ENCODE data around the gene PRIMA1. TPM values are rescaled to one million over a fixed set of nuclear protein-coding genes. Genes with fewer than 3 reads are reported as not detected.

PRIMA1 gene
- total RNA-seq, 1 experiment from 2014 or later: 1.0 TPM

DNA sequence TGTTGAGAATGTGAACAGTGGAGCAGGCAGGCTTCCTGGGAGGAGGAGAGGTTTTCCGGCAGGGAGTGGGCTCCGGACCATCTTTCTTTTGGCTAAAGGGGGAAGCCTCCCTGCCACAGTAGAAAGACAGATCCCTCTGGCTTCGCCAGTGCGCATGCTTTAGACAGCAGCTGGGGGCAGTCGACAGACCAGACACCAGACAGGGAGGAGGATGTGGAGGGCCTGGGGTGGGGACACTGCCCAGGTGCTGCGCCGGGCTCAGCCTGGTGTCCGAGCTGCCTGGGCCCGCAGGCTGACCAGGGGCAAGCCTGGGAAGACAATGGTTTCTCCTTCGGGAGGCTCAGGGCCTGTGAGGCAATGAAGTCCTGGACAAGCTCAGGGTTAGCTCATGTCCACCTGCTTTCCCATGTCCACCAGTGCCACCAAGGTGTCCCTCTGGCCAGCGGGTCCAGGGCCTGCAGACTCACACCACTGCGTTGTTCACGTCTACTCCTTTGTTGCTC lies 67.3 kb downstream of the PRIMA1 start:
- Mint-ChIP-seq H3K27me3 (ENCODE audit: insufficient read depth, unreplicated experiment) (no peaks in the 10 kb centered on the region), H3K36me3 (ENCODE audit: insufficient read depth, unreplicated experiment) (no peaks in the 10 kb centered on the region), H3K9me3 (ENCODE audit: unreplicated experiment) (no peaks in the 10 kb centered on the region), H3K4me3 (ENCODE audit: unreplicated experiment) (no peak overlapping the region), H3K4me1 (ENCODE audit: low read depth, unreplicated experiment) (no peaks in the 10 kb centered on the region), H3K27ac (ENCODE audit: unreplicated experiment) (no peak overlapping the region)
- ChIA-PET CTCF (no interaction called here), POLR2A (no interaction called here)
- TF ChIP-seq, protein P1, sequence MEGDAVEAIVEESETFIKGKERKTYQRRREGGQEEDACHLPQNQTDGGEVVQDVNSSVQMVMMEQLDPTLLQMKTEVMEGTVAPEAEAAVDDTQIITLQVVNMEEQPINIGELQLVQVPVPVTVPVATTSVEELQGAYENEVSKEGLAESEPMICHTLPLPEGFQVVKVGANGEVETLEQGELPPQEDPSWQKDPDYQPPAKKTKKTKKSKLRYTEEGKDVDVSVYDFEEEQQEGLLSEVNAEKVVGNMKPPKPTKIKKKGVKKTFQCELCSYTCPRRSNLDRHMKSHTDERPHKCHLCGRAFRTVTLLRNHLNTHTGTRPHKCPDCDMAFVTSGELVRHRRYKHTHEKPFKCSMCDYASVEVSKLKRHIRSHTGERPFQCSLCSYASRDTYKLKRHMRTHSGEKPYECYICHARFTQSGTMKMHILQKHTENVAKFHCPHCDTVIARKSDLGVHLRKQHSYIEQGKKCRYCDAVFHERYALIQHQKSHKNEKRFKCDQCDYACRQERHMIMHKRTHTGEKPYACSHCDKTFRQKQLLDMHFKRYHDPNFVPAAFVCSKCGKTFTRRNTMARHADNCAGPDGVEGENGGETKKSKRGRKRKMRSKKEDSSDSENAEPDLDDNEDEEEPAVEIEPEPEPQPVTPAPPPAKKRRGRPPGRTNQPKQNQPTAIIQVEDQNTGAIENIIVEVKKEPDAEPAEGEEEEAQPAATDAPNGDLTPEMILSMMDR (IDR thresholded peaks at IDR 0.05; ENCODE audit: insufficient read depth in 1 of 2, low read depth in 1 of 2, low read length in 1 of 2, severe bottlenecking in 1 of 2, unreplicated experiment in 1 of 2): no peak
- no peak overlapping the region for H3K4me3 ChIP-seq (ENCODE audit: low read depth, low read length)
- H3K27me3 ChIP-seq (replicated peaks; ENCODE audit: control insufficient read depth, insufficient read depth, low read length): no peaks in the 10 kb centered on the region
- intact Hi-C loops (cut with micrococcal nuclease; ENCODE audit: unreplicated experiment): no loop called here
- no TSS peak for BruUV-seq (replicated peaks)
- no peaks in the 10 kb centered on the region for H3K36me3 ChIP-seq (ENCODE audit: control insufficient read depth, insufficient read depth, low read length)
- no peaks in the 10 kb centered on the region for H3K4me1 ChIP-seq
- no peak for DNase-seq
- no peaks in the 10 kb centered on the region for H3K9me3 ChIP-seq

DNA sequence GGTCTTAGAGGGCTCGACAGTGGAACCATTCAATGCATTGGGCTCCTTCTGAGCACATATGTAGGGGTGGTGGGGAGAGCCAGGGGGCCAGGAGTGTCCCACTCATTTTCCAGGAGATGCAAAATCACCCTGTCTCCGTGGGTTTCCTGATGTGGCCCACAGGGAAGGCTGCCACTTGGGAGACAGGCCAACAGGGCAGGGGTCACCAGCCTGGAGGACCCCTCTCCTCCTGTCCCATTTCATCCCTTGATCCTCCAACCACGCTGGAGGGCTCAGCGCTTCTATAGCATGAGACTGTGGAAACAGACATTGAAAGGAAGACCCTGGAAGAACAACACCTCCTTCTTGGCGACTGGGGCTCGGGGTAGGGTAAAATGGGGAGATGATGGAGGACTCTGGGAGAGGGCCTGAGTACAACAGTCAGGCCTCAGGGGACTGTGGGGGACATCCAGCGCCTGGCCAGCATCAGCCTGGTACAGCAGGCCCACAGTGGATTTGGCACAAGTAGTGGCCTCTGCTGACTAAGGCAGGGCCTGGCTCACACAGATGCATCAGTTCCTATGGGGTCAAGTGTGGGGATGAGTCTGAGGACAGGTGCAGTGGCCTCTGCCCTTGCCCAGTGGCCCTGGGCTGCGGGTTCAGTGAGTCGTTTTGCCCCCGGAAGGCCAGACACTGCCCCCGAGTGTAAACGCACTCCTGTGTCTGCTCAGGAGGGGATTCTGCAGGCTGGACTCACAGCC lies 68.0 kb downstream of the PRIMA1 start:
- no peaks in the 10 kb centered on the region for H3K36me3 Mint-ChIP-seq (ENCODE audit: insufficient read depth, unreplicated experiment)
- Histone ChIP-seq H3K4me1 (no peaks in the 10 kb centered on the region), H3K9me3 (no peaks in the 10 kb centered on the region), H3K36me3 (ENCODE audit: control insufficient read depth, insufficient read depth, low read length) (no peaks in the 10 kb centered on the region), H3K4me3 (ENCODE audit: low read depth, low read length) (no peak overlapping the region), H3K27me3 (replicated peaks; ENCODE audit: control insufficient read depth, insufficient read depth, low read length) (no peaks in the 10 kb centered on the region)
- H3K27ac Mint-ChIP-seq (ENCODE audit: unreplicated experiment): no peak overlapping the region
- ChIA-PET CTCF (no interaction called here), POLR2A (no interaction called here)
- H3K9me3 Mint-ChIP-seq (ENCODE audit: unreplicated experiment): no peaks in the 10 kb centered on the region
- no peak overlapping the region for H3K4me3 Mint-ChIP-seq (ENCODE audit: unreplicated experiment)
- BruUV-seq (replicated peaks): no TSS peak
- intact Hi-C loops (cut with micrococcal nuclease; ENCODE audit: unreplicated experiment): no loop called here
- no peak for DNase-seq
- H3K27me3 Mint-ChIP-seq (ENCODE audit: insufficient read depth, unreplicated experiment): no peaks in the 10 kb centered on the region
- TF ChIP-seq, protein P1 (IDR thresholded peaks at IDR 0.05; ENCODE audit: insufficient read depth in 1 of 2, low read depth in 1 of 2, low read length in 1 of 2, severe bottlenecking in 1 of 2, unreplicated experiment in 1 of 2): no peak
- H3K4me1 Mint-ChIP-seq (ENCODE audit: low read depth, unreplicated experiment): no peaks in the 10 kb centered on the region

DNA sequence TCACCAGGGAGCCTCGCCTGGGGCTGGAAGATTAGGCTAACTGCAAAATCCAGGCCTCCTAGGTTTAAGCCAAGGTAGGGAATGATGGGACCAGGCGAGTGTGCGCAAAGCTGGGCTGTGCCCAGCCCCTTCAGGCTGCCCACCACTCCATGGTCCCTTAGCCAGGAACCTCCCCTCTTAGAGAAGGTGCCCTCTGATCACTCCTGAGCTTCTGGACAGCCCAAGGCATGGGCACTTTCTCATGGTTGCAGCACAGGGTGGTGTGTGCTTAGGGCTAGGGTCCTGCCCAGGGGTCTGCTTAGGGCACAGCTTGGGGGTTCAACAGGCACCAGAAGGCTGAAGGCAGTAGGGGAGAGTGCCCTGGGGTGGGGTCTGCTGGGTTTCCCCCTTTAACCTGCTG lies 69.0 kb downstream of the PRIMA1 start:
- DNase-seq: no peak
- Histone ChIP-seq H3K4me1 (no peaks in the 10 kb centered on the region), H3K4me3 (ENCODE audit: low read depth, low read length) (no peak overlapping the region), H3K36me3 (ENCODE audit: control insufficient read depth, insufficient read depth, low read length) (no peaks in the 10 kb centered on the region), H3K27me3 (replicated peaks; ENCODE audit: control insufficient read depth, insufficient read depth, low read length) (no peaks in the 10 kb centered on the region), H3K9me3 (no peaks in the 10 kb centered on the region)
- CTCF ChIA-PET: no interaction called here
- H3K36me3 Mint-ChIP-seq (ENCODE audit: insufficient read depth, unreplicated experiment): no peaks in the 10 kb centered on the region
- no peaks in the 10 kb centered on the region for H3K4me1 Mint-ChIP-seq (ENCODE audit: low read depth, unreplicated experiment)
- intact Hi-C loops (cut with micrococcal nuclease; ENCODE audit: unreplicated experiment): no loop called here
- H3K9me3 Mint-ChIP-seq (ENCODE audit: unreplicated experiment): no peaks in the 10 kb centered on the region
- BruUV-seq (replicated peaks): no TSS peak
- H3K27me3 Mint-ChIP-seq (ENCODE audit: insufficient read depth, unreplicated experiment): no peaks in the 10 kb centered on the region
- POLR2A ChIA-PET: no interaction called here
- no peak overlapping the region for H3K4me3 Mint-ChIP-seq (ENCODE audit: unreplicated experiment)
- H3K27ac Mint-ChIP-seq (ENCODE audit: unreplicated experiment): no peak overlapping the region
- TF ChIP-seq, protein P1 (IDR thresholded peaks at IDR 0.05; ENCODE audit: insufficient read depth in 1 of 2, low read depth in 1 of 2, low read length in 1 of 2, severe bottlenecking in 1 of 2, unreplicated experiment in 1 of 2): no peak
